Right forelimb (tissue), 1 donor: ENCODE measurements around the gene UPF2.

Experiments used
- DNase-seq: peaks from one replicate; pipeline ENCODE4 v3.0.0-alpha.2; 2018

The UPF2 gene

DNA sequence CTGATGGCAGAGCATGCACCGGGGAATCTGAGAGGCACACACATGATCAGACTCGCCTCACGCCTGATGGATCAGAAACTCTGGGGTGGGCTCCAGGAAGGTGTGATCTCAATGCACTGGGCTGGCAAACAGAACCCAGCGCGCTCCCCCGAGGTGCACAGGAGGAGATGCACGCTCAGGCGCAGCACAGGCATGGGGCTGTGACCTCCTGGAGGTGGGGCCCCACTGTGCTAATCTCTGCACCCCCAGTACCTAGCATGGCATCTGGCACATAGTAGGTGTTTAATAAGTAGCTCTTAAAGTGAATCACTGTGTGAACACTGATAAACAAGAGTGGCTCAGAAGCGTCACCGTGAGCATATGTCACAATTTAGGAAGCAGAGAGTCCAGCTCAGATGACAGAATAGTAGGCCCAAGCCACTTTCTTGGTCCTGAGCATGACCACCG, 161.6 kb downstream of the UPF2 start:
- no peak for DNase-seq

DNA sequence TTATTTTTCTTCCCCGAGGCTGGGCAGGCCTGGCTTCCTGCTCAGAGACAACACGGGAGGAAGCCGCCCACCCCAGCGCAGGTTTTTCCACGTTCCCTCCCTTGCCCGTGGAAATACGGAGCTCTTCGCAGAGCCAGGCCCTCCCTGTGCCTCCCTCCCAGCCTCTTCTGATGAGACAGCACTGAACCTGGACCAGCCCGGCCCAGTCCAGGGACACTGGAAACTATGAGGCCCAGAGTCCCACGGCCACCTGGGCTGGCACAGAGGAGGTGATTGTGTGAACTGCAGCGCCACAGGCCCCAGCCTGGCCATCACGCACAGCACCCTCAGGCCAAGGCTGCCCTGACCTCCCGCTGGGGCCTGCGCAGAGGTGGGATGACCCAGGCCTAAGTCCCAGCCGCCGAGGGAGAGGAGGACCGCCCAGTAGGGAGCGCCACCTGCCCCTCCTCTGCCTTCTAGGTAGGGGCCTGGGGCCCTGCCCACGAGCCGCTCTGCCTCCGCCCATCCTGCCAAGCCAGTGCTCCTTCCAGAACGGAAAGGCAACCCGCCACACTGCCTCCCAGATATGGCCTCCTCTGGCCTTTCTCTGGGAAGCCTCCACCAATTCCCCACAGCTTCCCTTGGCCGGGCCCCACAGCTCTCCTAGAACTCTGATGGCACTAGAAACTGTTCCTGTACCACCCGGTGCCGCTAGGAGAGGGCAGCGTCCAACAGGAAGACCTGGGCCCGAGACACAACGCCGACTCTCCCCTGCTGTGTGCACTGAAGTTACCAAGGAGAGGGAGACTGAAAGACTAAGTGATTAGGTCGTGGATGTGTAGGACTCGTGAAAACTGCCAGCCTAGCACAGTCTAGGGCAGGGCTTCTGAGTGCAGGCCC, 162.2 kb downstream of the UPF2 start:
- DNase-seq = no peak

DNA sequence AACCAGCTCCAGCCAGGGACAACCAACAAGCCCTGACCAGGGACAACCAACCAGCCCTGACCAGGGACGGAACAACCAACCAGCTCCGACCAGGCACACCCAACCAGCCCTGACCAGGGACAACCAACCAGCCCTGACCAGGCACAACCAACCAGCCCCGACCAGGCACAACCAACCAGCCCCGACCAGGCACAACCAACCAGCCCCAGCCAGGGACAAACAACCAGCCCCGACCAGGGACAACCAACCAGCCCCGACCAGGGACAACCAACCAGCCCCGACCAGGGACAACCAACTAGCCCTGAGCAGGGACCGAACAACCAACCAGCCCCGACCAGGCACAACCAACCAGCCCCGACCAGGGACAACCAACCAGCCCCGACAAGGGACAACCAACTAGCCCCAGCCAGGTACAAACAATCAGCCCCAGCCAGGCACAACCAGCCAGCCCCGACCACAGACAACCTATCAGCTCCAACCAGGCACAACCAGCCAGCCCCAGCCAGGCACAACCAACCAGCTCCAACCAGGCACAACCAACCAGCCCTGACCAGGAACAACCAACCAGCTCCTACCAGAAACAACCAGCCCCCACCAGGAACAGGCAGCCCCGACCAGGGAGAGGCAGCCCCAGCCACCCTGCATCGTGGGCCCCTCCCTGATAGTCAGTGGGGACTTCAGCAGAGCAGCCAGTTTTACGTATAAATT, 163.1 kb downstream of the UPF2 start:
- no peak for DNase-seq

DNA sequence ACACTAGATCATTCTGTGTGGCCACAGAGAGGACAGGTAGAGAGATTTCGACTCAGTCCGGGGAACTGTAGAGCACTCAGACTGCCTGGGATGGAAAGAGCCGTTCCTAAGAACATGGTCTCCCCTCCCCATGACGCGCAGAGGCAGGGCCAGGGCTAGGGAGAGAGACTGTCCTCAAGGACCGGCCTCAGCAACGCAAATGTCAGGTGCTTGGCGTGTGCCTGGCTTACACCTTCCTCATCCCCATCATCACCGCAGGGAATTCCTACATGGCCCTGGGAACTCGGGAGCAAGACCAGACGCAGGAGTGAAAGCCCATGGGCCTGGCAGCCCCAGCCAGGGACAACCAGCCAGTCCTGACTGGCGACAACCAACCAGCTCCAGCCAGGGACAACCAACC, 163.8 kb downstream of the UPF2 start:
- no peak for DNase-seq

DNA sequence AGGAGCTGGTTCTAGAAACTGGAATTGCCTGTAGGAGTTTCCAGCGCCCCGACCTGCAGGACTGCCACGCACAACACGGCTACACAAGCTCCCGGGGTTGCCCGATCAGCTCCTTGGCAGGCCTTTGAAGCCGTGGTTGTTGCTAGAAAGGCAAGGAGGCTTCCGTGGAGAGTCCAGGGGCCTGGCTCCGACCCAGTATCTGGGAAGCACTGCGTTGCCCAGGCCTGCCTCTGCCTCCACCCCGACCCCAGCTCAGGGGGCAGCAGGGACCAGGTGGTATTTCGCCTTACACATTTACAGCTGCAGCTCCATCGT, 165.1 kb downstream of the UPF2 start:
- DNase-seq = no peak

DNA sequence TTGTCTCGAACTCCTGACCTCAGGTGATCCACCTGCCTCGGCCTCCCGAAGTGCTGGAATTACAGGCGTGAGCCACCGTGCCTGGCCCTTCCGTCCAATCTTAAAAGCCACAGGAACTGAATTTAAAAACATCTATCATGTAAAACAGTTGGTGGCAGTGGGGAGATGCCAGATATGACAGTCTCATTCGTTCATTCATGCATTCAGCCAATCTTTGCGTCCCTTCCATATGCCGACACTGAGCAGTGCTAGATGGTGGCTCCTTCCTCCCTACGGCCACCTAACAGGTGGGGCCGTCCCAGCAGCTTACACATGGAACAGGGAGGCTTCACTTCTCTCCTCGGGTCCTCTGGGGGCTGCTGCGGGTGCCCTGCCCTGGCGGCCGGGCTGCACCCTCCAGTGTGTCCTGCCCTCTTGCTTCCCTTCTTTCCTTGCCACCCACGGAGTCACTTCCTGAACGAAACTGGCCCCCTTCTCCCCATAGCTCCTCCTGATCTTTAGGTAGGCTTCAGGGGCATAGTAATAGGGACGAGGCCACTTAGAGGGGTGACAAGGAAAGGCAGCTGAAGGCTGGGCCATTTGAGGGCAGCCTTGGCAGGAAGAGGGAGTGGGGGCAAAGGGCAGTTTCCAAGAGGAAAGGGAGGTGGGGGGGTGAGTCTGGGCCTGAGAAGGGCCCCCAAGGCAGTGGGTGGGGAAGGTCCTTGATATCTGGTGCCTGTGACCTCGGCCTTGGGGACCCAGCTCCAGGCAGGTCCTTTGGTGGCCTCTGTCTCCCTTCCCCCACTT, 165.6 kb downstream of the UPF2 start:
- no peak for DNase-seq

DNA sequence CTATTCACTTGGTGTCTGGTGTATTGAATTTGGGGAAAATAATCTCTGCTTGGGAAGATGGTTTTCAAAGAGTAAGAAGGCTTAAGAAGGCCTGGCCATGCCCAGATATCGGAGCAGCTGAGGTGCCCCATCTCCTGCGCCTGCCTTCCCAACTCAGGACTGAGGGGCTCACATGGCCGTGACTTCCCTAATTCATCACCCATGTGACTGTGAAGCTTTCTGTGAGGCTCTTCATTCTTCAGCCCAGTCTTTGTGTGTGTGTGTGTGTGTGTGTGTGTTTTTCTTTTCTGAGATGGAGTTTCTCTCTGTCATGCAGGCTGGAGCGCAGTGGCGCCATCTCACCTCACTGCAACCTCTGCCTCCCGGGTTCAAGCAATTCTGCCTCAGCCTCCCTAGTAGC, 166.3 kb downstream of the UPF2 start:
- DNase-seq = no peak

DNA sequence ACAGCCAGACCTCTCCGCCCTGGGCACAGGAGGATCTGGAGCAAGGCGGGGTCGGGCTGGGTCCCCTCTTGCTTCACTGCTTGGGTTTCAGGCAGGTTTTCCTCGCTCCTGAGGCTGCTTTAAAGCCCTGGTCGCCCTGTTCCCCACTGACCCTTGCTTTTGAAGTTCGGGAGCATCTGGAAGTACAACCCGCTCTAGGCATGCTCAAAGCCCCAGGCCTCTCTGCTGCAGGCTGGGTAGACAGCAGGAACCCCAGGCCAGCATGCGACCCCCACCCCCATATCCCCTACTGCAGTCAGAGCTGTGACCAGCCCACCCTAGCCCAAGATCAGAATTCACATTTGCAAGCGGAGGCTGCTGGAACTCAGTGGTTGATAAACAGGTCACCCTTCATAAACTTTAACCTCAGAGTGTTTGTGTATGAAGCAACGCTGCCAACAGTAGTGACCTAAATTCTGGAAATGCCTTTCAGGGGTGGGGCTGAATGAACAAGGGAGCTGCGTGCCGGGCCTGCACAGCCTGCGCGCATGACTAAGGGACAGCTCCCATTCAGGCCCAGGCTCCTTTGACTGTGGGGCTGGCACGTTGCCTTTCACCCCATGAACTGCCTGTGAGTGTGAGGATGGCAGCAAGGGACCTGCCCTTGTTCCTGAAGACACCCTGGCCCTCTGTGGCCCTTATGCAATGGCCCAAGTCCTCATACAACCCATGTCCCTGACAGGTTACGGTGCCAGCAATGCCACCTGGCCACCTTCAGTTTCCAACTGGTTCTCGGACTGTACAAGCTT, 166.9 kb downstream of the UPF2 start:
- no peak for DNase-seq

DNA sequence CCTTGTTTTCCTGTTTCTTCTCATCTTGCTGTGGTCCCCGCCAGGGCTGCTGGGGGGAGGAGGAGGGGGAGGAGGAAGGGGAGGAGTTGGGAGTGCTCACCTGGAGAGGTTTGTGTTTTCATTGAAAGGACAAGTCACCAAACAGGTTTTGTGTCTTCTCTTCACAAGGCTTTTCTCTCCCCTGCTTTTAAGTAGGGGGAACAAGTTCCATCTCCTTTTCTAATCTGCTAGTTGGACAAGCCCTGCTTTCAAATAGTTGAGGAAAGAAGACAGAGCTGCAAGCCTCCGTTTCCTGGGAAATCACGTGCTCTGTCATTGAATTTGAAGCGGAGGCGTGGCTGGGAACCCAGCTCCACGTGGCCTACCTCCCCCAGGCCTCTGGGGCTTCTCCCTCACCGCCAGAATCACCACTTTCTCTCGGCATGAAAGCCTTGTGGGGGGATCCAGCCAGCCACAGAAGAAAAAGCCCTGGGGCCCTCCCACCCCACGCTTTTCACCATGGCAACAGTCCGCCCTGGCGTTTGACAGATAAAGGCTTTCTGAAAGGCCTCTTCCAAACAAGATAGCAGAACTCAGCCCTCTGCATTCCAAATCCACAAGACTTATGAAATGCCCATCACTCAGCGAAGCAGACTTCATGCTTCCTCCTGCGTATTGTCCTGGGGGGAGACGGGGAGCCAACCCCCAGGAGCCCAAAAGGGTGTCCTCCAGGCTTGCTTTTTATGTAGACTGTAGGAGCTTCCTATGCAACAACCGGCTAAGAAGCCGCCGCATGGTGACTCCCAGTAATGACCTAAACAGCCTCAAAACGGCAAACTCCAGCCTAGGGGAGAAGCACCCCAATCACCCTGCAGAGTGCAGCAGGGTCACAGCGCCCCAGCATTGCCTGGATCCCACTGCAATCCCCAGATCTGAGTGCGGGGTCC, 167.8 kb downstream of the UPF2 start:
- DNase-seq = peak; percentile 73

DNA sequence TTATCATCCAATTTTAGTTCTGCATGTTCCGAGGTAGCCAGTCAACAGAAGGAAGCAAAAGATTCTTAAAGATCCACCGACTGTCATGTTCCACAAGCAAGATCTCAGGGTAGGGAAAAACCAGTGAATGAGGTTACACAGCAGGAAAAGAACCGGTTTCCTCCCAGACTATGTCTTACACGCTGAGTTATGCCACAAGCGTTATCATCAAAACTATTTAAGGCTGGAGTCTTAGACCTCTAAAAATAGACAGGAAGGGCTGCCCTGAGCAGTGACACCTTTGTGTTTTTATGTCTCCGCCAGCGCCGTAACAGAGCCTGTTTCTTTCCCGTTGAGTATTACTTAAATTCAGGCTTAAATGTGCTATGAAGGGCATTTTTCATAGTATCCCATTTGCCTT, 171.1 kb downstream of the UPF2 start:
- no peak for DNase-seq

DNA sequence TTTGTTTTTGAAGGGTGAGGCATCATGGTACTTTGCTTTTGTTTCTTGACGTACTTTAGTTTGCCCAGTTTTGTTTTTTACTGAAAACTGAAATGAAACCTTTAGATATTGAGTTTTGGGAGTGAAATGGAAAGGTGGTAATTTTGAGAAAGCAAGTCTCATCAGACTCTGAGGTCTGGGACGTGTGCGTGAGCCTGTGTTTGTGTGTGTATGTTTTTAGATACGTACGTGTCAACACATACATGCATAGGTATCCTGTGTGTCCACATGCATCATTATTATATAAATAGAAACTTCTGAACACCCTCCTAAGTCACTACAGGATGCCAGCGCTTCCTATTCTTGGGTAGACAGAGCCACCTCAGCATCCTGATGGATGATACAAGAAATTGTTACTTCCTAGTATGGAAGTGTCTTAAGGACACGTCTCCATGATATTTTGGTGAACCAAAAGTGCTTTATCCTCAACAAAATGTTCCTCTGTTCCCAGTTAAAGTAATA, 171.7 kb downstream of the UPF2 start:
- DNase-seq = no peak

DNA sequence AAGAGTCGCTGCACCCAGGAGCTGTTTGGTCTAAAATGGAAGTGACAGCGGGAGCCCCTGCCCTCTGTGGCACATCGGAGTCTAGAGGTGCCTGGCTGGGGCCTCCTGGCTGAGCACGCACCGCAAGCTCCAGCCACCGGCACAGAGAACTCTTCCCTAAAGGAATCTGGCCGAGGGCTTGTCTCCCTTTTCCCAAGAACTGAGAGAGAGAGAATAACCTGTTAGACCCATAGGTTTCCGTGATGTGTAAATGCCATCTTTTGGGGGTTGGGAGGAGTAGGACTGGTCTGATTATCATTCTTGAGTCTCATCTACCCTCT, 172.2 kb downstream of the UPF2 start:
- DNase-seq = no peak
